Inflammatory macrophage (primary cell): ENCODE data around the gene ALDH6A1.
A peak's percentile ranks its signal among the peaks of the same experiment; 100 is the strongest.

Source experiments
- DNase-seq, 2 donors: peaks; one replicate each; pipeline ENCODE4 v3.0.0-alpha.2; 2020 to 2022

The ALDH6A1 gene

DNA sequence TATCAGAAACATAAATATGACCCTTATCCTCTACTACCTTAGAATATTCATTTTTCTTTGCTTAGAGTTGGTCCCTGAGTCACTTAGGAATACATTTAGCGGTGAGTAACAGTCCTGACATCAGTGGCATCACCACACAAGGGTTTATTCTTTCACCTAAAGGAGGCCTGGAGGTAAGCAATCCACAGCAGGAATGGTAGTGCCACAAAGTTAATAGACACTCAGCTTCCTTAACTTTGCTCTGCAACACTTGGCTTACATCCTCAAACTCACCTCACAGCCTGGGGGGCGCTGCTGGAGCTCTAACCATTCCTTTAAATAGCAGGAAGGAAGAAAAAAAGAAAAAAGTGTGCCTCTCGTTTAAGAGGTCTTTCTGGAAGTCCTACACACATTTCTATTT lies 36.0 kb downstream of the ALDH6A1 start:
- DNase-seq, result no peak

DNA sequence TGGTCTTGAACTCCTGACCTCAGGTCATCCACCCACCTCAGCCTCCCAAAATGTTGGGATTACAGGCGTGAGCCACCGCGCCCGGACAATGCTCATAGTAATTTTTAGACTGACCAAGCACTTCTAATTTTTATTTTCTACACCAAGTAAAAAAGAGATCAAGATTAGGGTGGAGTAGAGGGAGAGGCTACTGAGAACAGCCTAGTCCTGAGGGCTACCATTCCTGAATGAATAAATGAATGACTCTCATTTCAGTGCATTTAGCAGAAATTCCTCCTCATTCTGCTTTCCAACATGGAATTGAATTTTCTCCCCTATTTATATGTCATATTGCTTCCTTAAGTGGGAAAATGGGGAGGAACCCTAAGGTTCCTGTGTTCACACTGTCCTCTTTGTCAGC lies 38.7 kb downstream of the ALDH6A1 start:
- DNase-seq, result no peak

DNA sequence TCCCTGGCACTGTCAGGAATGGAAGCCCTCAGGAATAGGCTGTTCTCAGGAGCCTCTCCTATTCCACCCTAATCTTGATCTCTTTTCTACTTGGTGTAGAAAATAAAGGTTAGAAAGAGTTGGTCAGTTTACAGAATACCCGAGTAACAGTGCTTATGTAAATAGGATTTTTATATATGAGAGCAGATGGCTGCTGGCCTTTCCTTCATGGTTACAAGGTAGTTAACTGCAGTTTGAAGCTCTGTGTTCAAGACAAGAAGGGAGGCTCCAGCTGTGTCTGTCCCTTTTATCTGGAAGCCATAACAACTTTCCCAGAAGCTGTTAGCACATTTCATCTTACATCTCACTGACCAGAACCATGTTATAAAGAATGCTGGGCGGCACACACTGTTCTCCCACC lies 42.0 kb downstream of the ALDH6A1 start:
- DNase-seq, result no peak

DNA sequence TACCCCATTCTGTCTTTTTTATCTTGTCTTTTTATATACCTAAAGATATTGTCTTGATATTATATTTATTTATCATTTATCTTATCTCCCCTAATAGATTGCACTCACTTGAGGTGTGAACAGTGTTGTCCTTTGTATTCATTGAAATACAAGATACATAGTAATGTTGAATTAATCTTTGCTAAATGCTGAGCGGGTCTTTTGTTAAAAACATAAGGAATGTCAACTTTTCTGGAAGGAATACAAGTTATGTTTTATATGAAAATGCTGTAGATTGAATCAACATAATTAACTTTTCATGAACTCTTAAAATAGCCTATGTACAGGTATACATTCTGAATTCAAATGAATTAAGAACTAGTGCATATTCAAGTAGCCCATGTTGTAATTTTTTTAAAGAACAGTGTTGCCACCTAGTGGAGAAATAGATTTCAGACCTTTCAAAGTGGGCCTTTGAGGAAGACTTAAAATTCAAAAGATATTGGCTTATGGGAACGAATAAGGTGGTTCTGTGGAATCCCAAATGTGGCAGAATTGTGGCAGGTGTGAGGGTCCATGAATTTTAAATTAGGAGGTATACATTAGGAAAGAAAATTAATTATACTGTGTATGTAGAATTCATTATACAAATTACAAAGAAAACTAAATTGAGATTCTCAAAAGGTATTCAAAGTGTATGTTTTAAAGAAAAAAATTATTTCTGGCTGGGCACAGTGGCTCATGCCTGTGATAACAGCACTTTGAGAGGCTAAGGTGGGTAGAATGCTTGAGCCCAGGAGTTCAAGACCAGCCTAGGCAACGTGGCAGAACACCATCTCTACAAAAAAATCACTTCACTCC lies 46.0 kb downstream of the ALDH6A1 start:
- DNase-seq, result peak; percentile 50 to 84

DNA sequence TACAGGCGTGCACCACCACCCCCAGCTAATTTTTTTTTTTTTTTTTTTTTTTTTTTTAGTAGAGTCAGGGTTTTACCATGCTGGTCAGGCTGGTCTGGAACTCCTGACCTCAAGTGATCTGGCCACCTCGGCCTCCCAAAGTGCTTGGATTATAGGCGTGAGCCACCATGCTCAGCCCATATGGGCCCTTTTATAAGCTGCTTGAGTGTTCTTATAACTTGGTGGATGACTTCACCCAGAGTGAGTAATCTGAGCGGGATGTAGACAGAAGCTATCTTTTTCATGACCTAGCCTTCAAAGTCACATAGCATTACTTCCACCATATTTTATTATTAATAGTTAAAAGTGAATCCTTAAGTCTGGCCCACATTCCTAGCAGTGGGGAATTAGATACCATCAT lies 48.7 kb downstream of the ALDH6A1 start:
- DNase-seq, result no peak

DNA sequence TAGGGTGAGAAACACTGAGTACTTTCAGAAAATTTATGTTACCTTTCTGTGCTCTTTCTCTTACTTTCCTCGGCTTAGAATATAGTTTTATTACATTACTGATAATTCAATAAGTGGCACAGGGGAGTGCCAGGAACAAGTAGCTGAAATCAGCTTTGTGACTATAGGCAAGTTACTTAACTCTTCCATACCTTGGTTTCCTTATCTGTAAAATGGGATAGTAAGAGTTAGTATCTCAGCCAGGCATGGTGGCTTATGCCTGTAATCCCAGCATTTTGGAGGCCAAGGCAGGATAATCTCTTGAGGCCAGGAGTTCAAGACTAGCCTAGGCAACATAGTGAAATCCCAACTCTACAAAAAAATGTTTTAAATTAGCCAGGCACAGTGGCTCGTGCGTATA lies 49.7 kb downstream of the ALDH6A1 start:
- no peak for DNase-seq

DNA sequence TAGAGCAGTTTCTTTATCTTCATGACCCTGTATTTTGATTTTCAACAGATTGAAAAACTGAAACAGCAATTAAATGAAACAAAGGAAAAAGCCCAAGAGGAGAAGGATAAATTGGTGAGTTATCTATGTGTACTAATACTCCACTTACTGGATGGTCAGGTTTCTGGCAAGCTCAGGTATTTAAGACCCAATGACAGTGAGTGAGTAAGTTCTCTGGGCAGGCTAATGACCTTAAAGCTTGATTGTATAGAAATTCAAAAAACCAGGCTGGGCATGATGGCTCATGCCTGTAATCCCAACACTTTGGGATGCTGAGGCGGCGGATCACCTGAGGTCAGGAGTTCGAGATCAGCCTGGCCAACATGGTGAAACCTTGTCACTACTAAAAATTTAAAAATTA lies 55.1 kb downstream of the ALDH6A1 start:
- no peak for DNase-seq

DNA sequence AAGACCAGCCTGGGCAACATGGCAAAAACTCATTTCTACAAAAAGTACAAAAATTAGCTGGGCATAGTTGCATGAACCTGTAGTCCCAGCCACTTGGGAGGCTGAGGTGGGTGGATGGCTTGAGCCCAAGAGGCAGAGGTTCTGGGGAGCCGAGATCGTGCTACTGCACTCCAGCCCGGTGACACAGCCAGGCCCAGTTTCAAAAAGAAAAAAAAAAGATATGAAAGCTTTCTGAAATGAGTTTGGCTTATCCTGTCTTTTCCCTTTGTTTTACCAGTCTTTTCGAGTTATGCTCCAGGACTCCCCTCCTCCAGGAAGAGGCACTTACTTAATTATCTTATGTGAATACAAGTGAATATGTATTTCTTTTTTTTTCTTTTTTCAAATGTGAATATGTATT lies 61.9 kb downstream of the ALDH6A1 start:
- DNase-seq, result no peak

DNA sequence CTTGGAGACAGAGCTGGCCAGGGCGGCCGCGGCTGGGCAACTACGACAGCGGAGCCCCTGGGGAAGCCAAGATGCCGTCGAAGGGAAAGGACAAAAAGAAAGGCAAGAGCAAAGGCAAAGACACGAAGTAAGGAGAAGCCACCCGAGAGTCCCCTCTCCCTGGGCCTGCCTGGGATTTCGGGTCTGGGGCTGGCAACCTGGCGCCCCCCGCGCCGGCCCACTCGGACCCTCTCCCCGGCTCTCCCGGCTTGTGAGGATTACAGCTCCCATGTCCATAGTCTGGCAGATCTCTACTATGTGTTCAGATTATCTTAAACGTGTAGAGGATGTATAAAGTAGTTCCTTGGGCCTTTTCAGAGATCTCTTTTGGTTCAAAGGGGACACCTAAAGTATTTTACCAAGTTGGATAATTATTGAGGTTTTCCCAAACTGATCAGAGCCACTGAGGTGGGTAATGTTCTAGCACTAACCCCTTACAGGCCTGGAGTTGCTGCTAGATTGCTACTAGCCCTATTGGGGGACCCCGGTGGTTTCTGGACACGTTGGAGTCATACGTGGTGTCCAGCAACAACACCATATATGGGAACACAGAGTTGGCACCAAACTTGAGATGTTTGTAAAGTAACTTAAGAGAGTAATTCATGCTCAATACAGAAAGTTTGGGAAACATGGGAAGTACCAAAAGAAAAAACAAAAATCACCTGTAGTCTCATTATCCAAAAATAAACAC lies 64.7 kb downstream of the ALDH6A1 start:
- no peak for DNase-seq

DNA sequence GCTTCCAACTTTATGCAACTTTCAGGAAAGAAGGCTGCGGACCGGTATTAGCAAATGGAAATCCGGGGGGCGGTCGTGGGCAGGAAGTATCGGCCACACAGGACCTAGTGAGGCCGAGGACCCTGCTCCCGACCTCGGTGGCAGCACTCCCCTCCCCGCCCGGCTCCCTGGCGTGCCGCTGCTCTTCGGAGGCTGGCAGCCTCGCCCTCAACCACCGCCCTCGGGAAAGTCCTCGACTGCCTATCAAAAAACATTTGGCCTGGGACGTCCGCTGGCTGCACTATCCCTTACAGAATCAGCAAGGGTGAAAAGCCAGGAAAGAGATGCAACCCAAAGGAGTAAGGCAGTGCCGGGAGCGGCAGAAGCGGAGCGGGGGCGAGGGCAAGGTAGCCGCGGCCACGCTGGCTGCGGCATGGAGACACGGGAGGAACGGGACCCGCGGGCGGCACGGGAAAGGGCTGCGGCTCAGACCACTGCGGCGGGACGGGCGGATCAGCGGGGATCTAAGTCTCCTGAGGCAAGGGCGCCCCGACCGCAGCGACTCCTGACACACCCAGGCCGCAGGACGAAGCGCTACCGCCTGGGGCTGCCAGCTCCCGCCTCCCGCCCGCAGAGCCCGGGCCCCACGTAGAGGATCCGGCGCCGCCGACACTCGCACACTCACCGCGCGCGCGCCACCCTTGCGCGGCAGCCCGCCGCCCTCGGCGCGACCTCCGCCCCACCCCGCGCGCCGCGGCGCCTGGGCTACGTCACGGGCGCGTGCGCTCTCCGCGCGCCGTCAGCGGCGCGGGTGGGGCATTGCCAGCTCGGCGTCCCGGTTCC lies 65.5 kb downstream of the ALDH6A1 start, which contains the start of the genes BBOF1 and ENTPD5:
TSS of gene BBOF1 (plus strand) at position 764 of the 822 bp plus-strand sequence. CDS start 130 bp downstream, outside the sequence.
TSS of gene ENTPD5 (minus strand) at position 703 of the 822 bp plus-strand sequence. CDS start 31,186 bp downstream, outside the sequence.
- DNase-seq, result peak; percentile 88 to 94

DNA sequence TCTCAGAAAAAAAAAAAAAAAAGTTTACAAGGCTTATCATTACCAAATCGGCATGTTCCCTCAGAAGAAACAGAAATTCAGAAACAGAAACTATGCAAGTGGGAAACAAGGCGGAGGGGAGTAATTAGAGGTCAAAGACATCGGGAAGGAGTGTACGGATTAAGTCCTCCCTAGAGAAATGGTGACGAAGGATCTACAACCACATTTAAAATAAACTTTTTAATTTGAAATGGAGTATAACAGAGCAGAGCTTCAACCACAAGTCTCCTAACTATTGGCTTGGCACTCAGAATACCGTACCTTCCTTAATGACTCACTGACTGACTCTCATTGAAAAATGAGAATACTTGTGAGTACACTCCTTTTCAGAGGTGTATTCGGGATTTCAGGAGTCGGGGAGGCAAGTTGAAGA lies 66.1 kb downstream of the ALDH6A1 start:
- peak; percentile 30 to 41 for DNase-seq

DNA sequence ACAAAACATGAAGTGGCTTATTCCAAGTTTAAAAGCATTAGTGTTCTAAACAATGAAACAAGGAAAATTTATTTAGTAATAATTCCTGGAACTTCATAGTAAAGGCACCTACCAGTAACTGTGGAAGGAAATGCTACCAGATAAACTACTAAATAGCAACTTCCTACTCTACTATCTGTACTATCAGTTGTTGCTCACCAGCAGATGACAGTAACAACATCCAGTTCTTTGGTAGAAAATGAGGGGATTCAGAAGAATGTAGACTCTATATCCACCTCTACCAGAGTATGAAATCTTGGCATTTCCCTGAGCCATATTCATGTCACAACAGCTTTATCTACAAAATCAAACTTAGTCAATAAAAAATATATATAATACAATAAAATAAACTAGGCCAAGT lies 68.3 kb downstream of the ALDH6A1 start:
- DNase-seq, result no peak

DNA sequence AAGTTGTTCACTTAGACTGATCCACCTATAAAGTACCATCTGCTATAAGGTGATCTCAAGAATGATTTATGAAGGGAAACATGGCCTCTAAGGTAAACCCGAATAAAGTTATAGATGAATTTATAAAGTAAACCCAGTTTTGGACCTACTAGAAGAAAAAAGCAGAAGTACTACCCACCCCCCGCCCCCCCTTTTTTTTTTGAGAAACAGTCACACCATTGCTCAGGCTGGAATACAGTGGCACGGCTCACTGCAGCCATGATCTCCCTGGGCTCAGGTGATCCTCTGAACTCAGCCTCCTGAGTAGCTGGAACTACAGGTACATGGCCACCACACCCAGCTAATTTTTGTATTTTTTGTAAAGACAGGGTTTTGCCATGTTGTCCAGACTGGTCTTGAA lies 69.1 kb downstream of the ALDH6A1 start:
- peak in 1 of 2 donors; percentile 4 for DNase-seq

DNA sequence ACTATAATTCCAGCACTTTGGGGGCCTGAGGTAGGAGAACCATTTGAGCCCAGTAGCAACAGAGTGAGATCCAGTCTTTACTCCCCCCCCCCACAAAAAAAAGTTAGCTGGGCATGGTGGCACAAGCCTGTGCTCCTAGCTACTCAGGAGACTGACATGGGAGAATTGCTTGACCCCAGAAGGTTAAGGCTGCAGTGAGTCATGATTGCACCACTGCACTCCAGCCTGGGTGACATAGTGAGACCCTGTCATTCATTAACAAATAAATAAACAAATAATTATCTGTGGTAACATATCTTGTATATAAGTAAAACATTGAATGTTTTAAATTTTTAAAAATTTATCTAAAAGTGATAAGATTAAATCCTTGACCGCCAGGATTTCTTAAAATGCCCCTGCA lies 70.0 kb downstream of the ALDH6A1 start:
- DNase-seq, result no peak

DNA sequence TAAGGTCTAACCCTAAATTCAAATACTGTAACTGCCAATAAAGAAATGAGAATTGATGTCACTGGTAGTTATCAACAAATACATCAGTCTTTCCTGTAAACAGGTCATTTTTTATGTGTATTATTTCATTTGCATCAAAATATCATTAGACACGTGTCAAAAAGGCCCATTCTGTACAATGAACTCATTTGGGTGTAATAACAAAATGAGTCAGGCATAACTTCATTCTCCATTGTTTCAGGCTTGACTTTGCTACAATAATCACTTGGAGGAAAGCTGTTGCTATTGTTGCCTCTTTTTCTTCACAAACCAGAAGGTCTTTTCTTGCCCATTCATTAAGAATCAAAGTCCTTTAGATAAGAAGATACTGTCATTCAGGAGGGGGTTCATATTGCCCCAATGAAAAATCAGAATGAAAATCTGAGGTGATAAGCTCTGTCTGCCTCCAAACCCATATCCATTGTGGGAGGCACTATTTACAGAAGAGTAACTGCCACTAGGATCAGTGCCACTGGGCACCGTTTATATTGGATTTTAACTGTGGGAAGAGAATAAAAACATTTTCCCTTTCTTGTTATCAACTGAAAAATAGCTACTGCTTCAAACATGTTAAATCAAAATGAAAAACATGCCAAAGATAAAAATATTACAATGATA lies 75.3 kb downstream of the ALDH6A1 start:
- no peak for DNase-seq
